ACC112 (cell line): Measurements from ENCODE around the gene CREB5.

ENCODE experiments used
- H2AFZ ChIP-seq: fragments of 200-600 bp; sonication (generic); one replicate; pipeline ENCODE4 v1.6.0; 2017; ENCODE audit warnings: antibody characterized with exemption, low read length; ENCODE audit not compliant: unreplicated experiment
- H3K27ac ChIP-seq: fragments of 200-600 bp; sonication (generic); 2 replicates; pipeline ENCODE4 v1.5.1; 2014; ENCODE audit warnings: low read depth, mild to moderate bottlenecking, antibody characterized with exemption, low read length, moderate library complexity
- H3K27me3 ChIP-seq: fragments of 200-600 bp; sonication (generic); 2 replicates; pipeline ENCODE4 v1.6.1; 2014; ENCODE audit warnings: mild to moderate bottlenecking, antibody characterized with exemption, low read length, moderate library complexity, mixed read lengths; ENCODE audit not compliant: insufficient read depth
- H3K36me3 ChIP-seq: fragments of 200-600 bp; sonication (generic); 2 replicates; pipeline ENCODE4 v1.6.1; 2016; ENCODE audit warnings: mild to moderate bottlenecking, antibody characterized with exemption, low read length, moderate library complexity, mixed read lengths; ENCODE audit not compliant: insufficient read depth
- H3K4me1 ChIP-seq: fragments of 200-600 bp; sonication (generic); one replicate; pipeline ENCODE4 v1.6.1; 2016; ENCODE audit warnings: low read length, mixed read lengths; ENCODE audit not compliant: insufficient read depth, unreplicated experiment, control insufficient read depth
- H3K4me3 ChIP-seq: fragments of 200-600 bp; sonication (generic); 2 replicates; pipeline ENCODE4 v1.5.1; 2014; ENCODE audit warnings: mild to moderate bottlenecking, low read depth, low read length
- H3K79me2 ChIP-seq: fragments of 200-600 bp; sonication (generic); one replicate; pipeline ENCODE4 v1.6.0; 2016; ENCODE audit warnings: low read length; ENCODE audit not compliant: control insufficient read depth, unreplicated experiment, insufficient read depth

Gene CREB5

GRCh38 chr7:28458732-28459131, 46.4 kb downstream of the CREB5 start:
- no peak overlapping the region for H2AFZ ChIP-seq
- no peaks in the 10 kb centered on the region for H3K79me2 ChIP-seq
- H3K27me3 ChIP-seq: peaks cover 15% of the 10 kb centered on the region; the same call in 1 of the 2 replicates
- H3K4me1 ChIP-seq: no peaks in the 10 kb centered on the region
- no peak overlapping the region for H3K4me3 ChIP-seq
- no peaks in the 10 kb centered on the region for H3K36me3 ChIP-seq
- H3K27ac ChIP-seq: no peak overlapping the region

- Histone ChIP-seq H3K27ac (no peak overlapping the region), H3K27me3 (peaks cover 19% of the 10 kb centered on the region; the same call in 1 of the 2 replicates), H3K79me2 (no peaks in the 10 kb centered on the region)
These were observed 47.0 kb downstream of the CREB5 start for GRCh38 chr7:28459306-28459705.

GRCh38 chr7:28465697-28466096, 53.4 kb downstream of the CREB5 start:
- Histone ChIP-seq H3K4me1 (no peaks in the 10 kb centered on the region), H3K27me3 (peaks cover 33% of the 10 kb centered on the region; the same call in 1 of the 2 replicates), H2AFZ (no peak overlapping the region), H3K27ac (no peak overlapping the region), H3K36me3 (no peaks in the 10 kb centered on the region), H3K4me3 (no peak overlapping the region), H3K79me2 (no peaks in the 10 kb centered on the region)

More at GRCh38 chr7:28459306-28459705, 47.0 kb downstream of the CREB5 start:
- no peak overlapping the region for H2AFZ ChIP-seq
- no peaks in the 10 kb centered on the region for H3K36me3 ChIP-seq
- H3K4me3 ChIP-seq: no peak overlapping the region
- no peaks in the 10 kb centered on the region for H3K4me1 ChIP-seq

GRCh38 chr7:28466341-28466740, 54.0 kb downstream of the CREB5 start:
- H3K27ac ChIP-seq: no peak overlapping the region
- peaks cover 32% of the 10 kb centered on the region; the same call in 1 of the 2 replicates for H3K27me3 ChIP-seq
- no peaks in the 10 kb centered on the region for H3K79me2 ChIP-seq
- H2AFZ ChIP-seq: no peak overlapping the region
- no peaks in the 10 kb centered on the region for H3K36me3 ChIP-seq
- no peaks in the 10 kb centered on the region for H3K4me1 ChIP-seq
- H3K4me3 ChIP-seq: no peak overlapping the region

GRCh38 chr7:28466885-28467284, 54.6 kb downstream of the CREB5 start:
- Histone ChIP-seq H3K27ac (no peak overlapping the region), H3K4me3 (no peak overlapping the region), H3K79me2 (no peaks in the 10 kb centered on the region), H3K27me3 (peaks cover 32% of the 10 kb centered on the region; the same call in 1 of the 2 replicates), H3K36me3 (no peaks in the 10 kb centered on the region), H2AFZ (no peak overlapping the region), H3K4me1 (no peaks in the 10 kb centered on the region)

- H3K27me3 ChIP-seq: peaks cover 23% of the 10 kb centered on the region; the same call in 1 of the 2 replicates
- no peak overlapping the region for H3K4me3 ChIP-seq
- no peaks in the 10 kb centered on the region for H3K79me2 ChIP-seq
- H3K27ac ChIP-seq: no peak overlapping the region
- no peaks in the 10 kb centered on the region for H3K36me3 ChIP-seq
- no peak overlapping the region for H2AFZ ChIP-seq
- H3K4me1 ChIP-seq: no peaks in the 10 kb centered on the region
These were observed 57.2 kb downstream of the CREB5 start for GRCh38 chr7:28469562-28469961.

- Histone ChIP-seq H3K4me1 (no peaks in the 10 kb centered on the region), H3K36me3 (no peaks in the 10 kb centered on the region), H3K4me3 (no peak overlapping the region), H3K27me3 (peaks cover 25% of the 10 kb centered on the region; the same call in 1 of the 2 replicates), H3K79me2 (no peaks in the 10 kb centered on the region), H3K27ac (no peak overlapping the region), H2AFZ (no peak overlapping the region)
These were observed 58.0 kb downstream of the CREB5 start for GRCh38 chr7:28470344-28470743.

GRCh38 chr7:28472332-28472731, 60.0 kb downstream of the CREB5 start:
- Histone ChIP-seq H3K27me3 (peaks cover 17% of the 10 kb centered on the region; the same call in 1 of the 2 replicates), H2AFZ (no peak overlapping the region), H3K79me2 (no peaks in the 10 kb centered on the region)

GRCh38 chr7:28473571-28474281, 61.4 kb downstream of the CREB5 start:
- H3K79me2 ChIP-seq: no peaks in the 10 kb centered on the region
- H2AFZ ChIP-seq: no peak overlapping the region
- H3K27me3 ChIP-seq: peaks cover 9% of the 10 kb centered on the region; the same call in 1 of the 2 replicates
- no peaks in the 10 kb centered on the region for H3K36me3 ChIP-seq
- no peak overlapping the region for H3K4me3 ChIP-seq
- H3K4me1 ChIP-seq: no peaks in the 10 kb centered on the region
- no peak overlapping the region for H3K27ac ChIP-seq

More at GRCh38 chr7:28472332-28472731, 60.0 kb downstream of the CREB5 start:
- Histone ChIP-seq H3K27ac (no peak overlapping the region), H3K4me3 (no peak overlapping the region), H3K36me3 (no peaks in the 10 kb centered on the region), H3K4me1 (no peaks in the 10 kb centered on the region)

GRCh38 chr7:28474282-28474638, 61.9 kb downstream of the CREB5 start:
- Histone ChIP-seq H3K4me3 (no peak overlapping the region), H3K4me1 (no peaks in the 10 kb centered on the region), H3K27ac (no peak overlapping the region), H3K79me2 (no peaks in the 10 kb centered on the region), H3K36me3 (no peaks in the 10 kb centered on the region), H2AFZ (no peak overlapping the region), H3K27me3 (peaks cover 9% of the 10 kb centered on the region; the same call in 1 of the 2 replicates)

- Histone ChIP-seq H3K36me3 (no peaks in the 10 kb centered on the region), H3K27me3 (peaks cover 9% of the 10 kb centered on the region; the same call in 1 of the 2 replicates), H2AFZ (no peak overlapping the region), H3K79me2 (no peaks in the 10 kb centered on the region), H3K4me1 (no peaks in the 10 kb centered on the region), H3K4me3 (no peak overlapping the region), H3K27ac (no peak overlapping the region)
These were observed 62.3 kb downstream of the CREB5 start for GRCh38 chr7:28474640-28475039.
